C4-2B (cell line): Measurements from ENCODE around the gene ASCC3.

ENCODE experiments used
- CTCF ChIP-seq: fragments of 450-650 bp; conservative IDR thresholded peaks from 2 replicates; pipeline ENCODE4 v1.5.1; 2017; ENCODE audit warnings: mild to moderate bottlenecking
- ZFX ChIP-seq: fragments of 450-650 bp; IDR thresholded peaks from 2 replicates; pipeline ENCODE4 v1.6.1; 2017

GRCh38 chr6:100574836-100575235 lies 306.3 kb downstream of the ASCC3 start:
- TF ChIP-seq CTCF (no peak), ZFX (no peak)
